Measurements from ENCODE around the gene UNC45A.

- TF ChIP-seq, protein P1, sequence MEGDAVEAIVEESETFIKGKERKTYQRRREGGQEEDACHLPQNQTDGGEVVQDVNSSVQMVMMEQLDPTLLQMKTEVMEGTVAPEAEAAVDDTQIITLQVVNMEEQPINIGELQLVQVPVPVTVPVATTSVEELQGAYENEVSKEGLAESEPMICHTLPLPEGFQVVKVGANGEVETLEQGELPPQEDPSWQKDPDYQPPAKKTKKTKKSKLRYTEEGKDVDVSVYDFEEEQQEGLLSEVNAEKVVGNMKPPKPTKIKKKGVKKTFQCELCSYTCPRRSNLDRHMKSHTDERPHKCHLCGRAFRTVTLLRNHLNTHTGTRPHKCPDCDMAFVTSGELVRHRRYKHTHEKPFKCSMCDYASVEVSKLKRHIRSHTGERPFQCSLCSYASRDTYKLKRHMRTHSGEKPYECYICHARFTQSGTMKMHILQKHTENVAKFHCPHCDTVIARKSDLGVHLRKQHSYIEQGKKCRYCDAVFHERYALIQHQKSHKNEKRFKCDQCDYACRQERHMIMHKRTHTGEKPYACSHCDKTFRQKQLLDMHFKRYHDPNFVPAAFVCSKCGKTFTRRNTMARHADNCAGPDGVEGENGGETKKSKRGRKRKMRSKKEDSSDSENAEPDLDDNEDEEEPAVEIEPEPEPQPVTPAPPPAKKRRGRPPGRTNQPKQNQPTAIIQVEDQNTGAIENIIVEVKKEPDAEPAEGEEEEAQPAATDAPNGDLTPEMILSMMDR (IDR thresholded peaks at IDR 0.05) = no peak
- TF ChIP-seq POLR2A (IDR thresholded peaks at IDR 0.05) = no peak
Measured at GRCh38 chr15:90981681-90982080, 46.6 kb downstream of the UNC45A start.
